Endodermal cell (in vitro differentiated cells): ENCODE data around the gene OR8B3. TPM values are rescaled to one million over a fixed set of nuclear protein-coding genes. Genes with fewer than 3 reads are reported as not detected.

ENCODE experiments used
- DNase-seq: peaks from one replicate; pipeline ENCODE4 v3.0.0-alpha.2; 2017
- H3K27ac ChIP-seq: 2 replicates; pipeline ENCODE4 v1.5.1; 2013; ENCODE audit warnings: mild to moderate bottlenecking, low read depth, low read length, moderate library complexity
- H3K27me3 ChIP-seq: 2 replicates; pipeline ENCODE4 v1.6.1; 2013; ENCODE audit warnings: mild to moderate bottlenecking, low read length, moderate library complexity; ENCODE audit not compliant: insufficient read depth, control insufficient read depth, poor library complexity, severe bottlenecking
- H3K36me3 ChIP-seq: 2 replicates; pipeline ENCODE4 v1.7.0; 2013; ENCODE audit warnings: mild to moderate bottlenecking, low read length, moderate library complexity; ENCODE audit not compliant: control insufficient read depth, insufficient read depth
- H3K4me1 ChIP-seq: one replicate; pipeline ENCODE4 v1.7.0; 2013; ENCODE audit warnings: low read length; ENCODE audit not compliant: control insufficient read depth, insufficient read depth
- H3K4me3 ChIP-seq: 2 replicates; pipeline ENCODE4 v1.5.1; 2013; ENCODE audit warnings: mild to moderate bottlenecking, low read length, moderate library complexity
- H3K9ac ChIP-seq: 2 replicates; pipeline ENCODE4 v1.6.1; 2013; ENCODE audit warnings: mild to moderate bottlenecking, low read length, moderate library complexity; ENCODE audit not compliant: poor library complexity, severe bottlenecking; ENCODE audit errors: extremely low read depth
- H3K9me3 ChIP-seq: 2 replicates; pipeline ENCODE4 v1.6.1; 2013; ENCODE audit warnings: mild to moderate bottlenecking, low read length, moderate library complexity; ENCODE audit not compliant: control insufficient read depth
- H3K27ac Mint-ChIP-seq: 2 replicates; pipeline ENCODE4 v1.8.0; 2020; ENCODE audit warnings: mixed read lengths
- H3K27me3 Mint-ChIP-seq: 2 replicates; pipeline ENCODE4 v1.8.0; 2021; ENCODE audit warnings: mild to moderate bottlenecking, mixed read lengths; ENCODE audit not compliant: insufficient read depth
- H3K36me3 Mint-ChIP-seq: 2 replicates; pipeline ENCODE4 v1.8.0; 2020; ENCODE audit warnings: low read depth, mixed read lengths
- H3K4me1 Mint-ChIP-seq: 2 replicates; pipeline ENCODE4 v1.8.0; 2020; ENCODE audit warnings: mixed read lengths
- H3K4me3 Mint-ChIP-seq: 2 replicates; pipeline ENCODE4 v1.8.0; 2020; ENCODE audit warnings: mild to moderate bottlenecking, moderate library complexity, mixed read lengths
- H3K9me3 Mint-ChIP-seq: 2 replicates; pipeline ENCODE4 v1.8.0; 2020; ENCODE audit warnings: mild to moderate bottlenecking, mixed read lengths
- CTCF ChIP-seq: fragments of 200-600 bp; sonication (generic); conservative IDR thresholded peaks from 2 replicates; pipeline ENCODE4 v1.5.0; 2021; ENCODE audit warnings: antibody characterized with exemption, mild to moderate bottlenecking
- WGBS, 2 experiments: methylation state at CpG; one replicate each; pipeline versions ENCODE4 v1.1.5 to v1.1.7; 2013; ENCODE audit warnings: missing lambda C conversion rate in 2 of 2, mixed read lengths in 1 of 2; ENCODE audit not compliant: insufficient coverage in 1 of 2, insufficient read length in 1 of 2; 5-methylcytosine and 5-hydroxymethylcytosine counted together
- long read RNA-seq, 4 experiments: library from polyadenylated mRNA in 2 of 4; library from RNA in 1 of 4; library from capped mRNA in 1 of 4; stranded (forward) in 3 of 4; unstranded in 1 of 4; transcript quantifications; one replicate each; pipeline ENCODE4 v2.0.0, GENCODE V29; 2020 to 2021; ENCODE audit warnings: inconsistent platforms in 1 of 4
- polyA plus RNA-seq, 2 experiments: library from polyadenylated mRNA; stranded (reverse); fragments of 50-300 nt; gene quantifications; one replicate each; pipeline ENCODE4 v1.2.3, GENCODE V29; 2013
- total RNA-seq, 2 donors: library from RNA; stranded (reverse); fragmentation: NEBNext Ultra II Directional in 1 of 2; extraction: Animal tissue kit (Norgen Biotek cat#: 25700) in 1 of 2; gene quantifications; 2 replicates in 1 of 2; 3 replicates in 1 of 2; pipeline ENCODE4 v1.2.1, GENCODE V29; 2021

OR8B3 gene
- total RNA-seq = not detected
- not detected for polyA plus RNA-seq (2013, experiment 1 of 2)
- not detected for polyA plus RNA-seq (2013, experiment 2 of 2)
- long read RNA-seq, experiment 1 = 0 reads
- long read RNA-seq, experiment 2 = 0 reads
- long read RNA-seq, experiment 3 = 0 reads
- long read RNA-seq, experiment 4 = 0 reads

GRCh38 chr11:124398924-124399323, at the start of gene OR8B3:
Gene OR8B3, minus strand, starts transcription at chr11:124399024. Its CDS starts 1,673 bp downstream, at chr11:124397351.
- Mint-ChIP-seq H3K4me3 (no peak within 1 kb of the TSS), H3K36me3 (peaks cover 3% of the 10 kb centered on the region), H3K4me1 (no peaks in the 10 kb centered on the region), H3K9me3 (peaks cover 11% of the 10 kb centered on the region), H3K27ac (no peak within 1 kb of the TSS), H3K27me3 (no peaks in the 10 kb centered on the region)
- Histone ChIP-seq H3K27ac (no peak within 1 kb of the TSS), H3K4me3 (no peak within 1 kb of the TSS), H3K9me3 (peaks cover under 1% of the 10 kb centered on the region), H3K27me3 (no peaks in the 10 kb centered on the region), H3K9ac (no peak within 1 kb of the TSS), H3K36me3 (no peaks in the 10 kb centered on the region), H3K4me1 (no peaks in the 10 kb centered on the region)
- no peak for TF ChIP-seq CTCF
- DNase-seq = no peak

GRCh38 chr11:124446916-124447315, 48.1 kb upstream of the OR8B3 start:
- Mint-ChIP-seq H3K4me3 (no peak overlapping the region), H3K9me3 (no peaks in the 10 kb centered on the region), H3K36me3 (no peaks in the 10 kb centered on the region), H3K4me1 (peaks cover 9% of the 10 kb centered on the region), H3K27ac (no peak overlapping the region), H3K27me3 (no peaks in the 10 kb centered on the region)
- no peak for TF ChIP-seq CTCF
- no peak overlapping the region for H3K27ac ChIP-seq
- 84 to 91% methylated on average over 1 of the region's 1 CpG for WGBS, 2 experiments
- H3K4me1 ChIP-seq = no peaks in the 10 kb centered on the region
- no peak for DNase-seq
- H3K9ac ChIP-seq = no peak overlapping the region
- H3K27me3 ChIP-seq = peaks cover 5% of the 10 kb centered on the region
- no peaks in the 10 kb centered on the region for H3K36me3 ChIP-seq
- H3K4me3 ChIP-seq = no peak overlapping the region
- H3K9me3 ChIP-seq = no peaks in the 10 kb centered on the region

GRCh38 chr11:124445646-124446150, 46.9 kb upstream of the OR8B3 start, which contains the start of gene OR8B8:
Gene OR8B8, minus strand, starts transcription at chr11:124445696. Its CDS starts 4,611 bp downstream, at chr11:124441085.
- Mint-ChIP-seq H3K4me3 (no peak within 1 kb of the TSS), H3K9me3 (no peaks in the 10 kb centered on the region), H3K36me3 (no peaks in the 10 kb centered on the region), H3K4me1 (peaks cover 9% of the 10 kb centered on the region), H3K27me3 (no peaks in the 10 kb centered on the region), H3K27ac (no peak within 1 kb of the TSS)
- H3K27ac ChIP-seq = no peak within 1 kb of the TSS
- no peak within 1 kb of the TSS for H3K9ac ChIP-seq
- no peak within 1 kb of the TSS for H3K4me3 ChIP-seq
- H3K9me3 ChIP-seq = no peaks in the 10 kb centered on the region
- H3K4me1 ChIP-seq = no peaks in the 10 kb centered on the region
- no peak for DNase-seq
- no peak for TF ChIP-seq CTCF
- WGBS, 2 experiments = 91 to 100% methylated on average over 1 of the region's 1 CpG
- H3K27me3 ChIP-seq = peaks cover 5% of the 10 kb centered on the region
- no peaks in the 10 kb centered on the region for H3K36me3 ChIP-seq
